Brain pericyte (primary cell): Measurements from ENCODE around the gene B4GALT2.

Source experiments
- DNase-seq: peaks from one replicate; pipeline ENCODE4 v3.0.0-alpha.2; 2012; ENCODE audit warnings: low read depth, low spot score

Gene B4GALT2

DNA sequence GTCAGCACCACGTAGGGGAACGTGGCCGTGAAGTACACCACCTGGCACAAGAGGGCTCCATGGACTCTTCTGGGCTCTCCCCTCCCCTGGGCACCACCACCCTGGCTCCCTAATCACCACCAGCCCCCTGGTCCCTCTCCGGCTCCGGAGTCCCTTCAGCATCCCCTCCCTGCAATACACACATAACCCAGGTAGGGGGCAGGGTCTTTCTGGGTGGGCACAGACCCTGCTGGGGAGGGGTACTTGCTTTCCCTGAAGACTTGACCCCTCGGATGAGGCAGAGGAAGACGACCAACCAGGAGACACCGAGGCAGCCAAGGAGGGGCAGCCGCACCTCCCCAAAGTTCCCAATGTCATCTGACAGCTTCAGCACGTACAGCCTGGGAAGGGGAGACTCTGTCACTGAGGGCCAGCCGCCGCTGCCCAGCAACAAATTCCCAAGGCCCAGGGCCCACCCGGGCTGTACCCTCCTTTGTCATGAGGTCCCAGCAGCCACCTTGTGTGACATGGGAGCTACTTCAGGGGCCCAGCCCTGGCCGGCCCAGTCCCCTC is 23.7 kb downstream of the B4GALT2 start:
- no peak for DNase-seq

DNA sequence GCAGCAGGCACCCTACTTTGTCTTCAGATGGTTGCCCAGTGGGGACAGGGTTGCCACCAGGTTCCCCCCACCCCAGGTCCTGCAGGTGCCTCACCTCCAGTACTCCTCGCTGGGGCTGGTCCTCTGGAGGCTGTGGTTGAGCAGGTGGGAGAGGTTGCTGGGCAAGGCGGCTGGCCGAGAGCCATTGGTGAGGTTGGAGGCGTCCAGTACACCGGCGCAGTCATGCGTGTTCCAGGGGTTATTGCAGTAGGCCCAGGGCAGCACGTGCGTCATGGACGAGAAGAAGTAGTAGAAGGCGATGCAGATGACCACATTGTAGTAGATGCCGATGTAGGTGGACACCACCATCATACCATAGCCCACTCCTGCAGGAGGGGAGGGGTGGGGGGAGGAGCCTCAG is 29.2 kb downstream of the B4GALT2 start:
- no peak for DNase-seq

DNA sequence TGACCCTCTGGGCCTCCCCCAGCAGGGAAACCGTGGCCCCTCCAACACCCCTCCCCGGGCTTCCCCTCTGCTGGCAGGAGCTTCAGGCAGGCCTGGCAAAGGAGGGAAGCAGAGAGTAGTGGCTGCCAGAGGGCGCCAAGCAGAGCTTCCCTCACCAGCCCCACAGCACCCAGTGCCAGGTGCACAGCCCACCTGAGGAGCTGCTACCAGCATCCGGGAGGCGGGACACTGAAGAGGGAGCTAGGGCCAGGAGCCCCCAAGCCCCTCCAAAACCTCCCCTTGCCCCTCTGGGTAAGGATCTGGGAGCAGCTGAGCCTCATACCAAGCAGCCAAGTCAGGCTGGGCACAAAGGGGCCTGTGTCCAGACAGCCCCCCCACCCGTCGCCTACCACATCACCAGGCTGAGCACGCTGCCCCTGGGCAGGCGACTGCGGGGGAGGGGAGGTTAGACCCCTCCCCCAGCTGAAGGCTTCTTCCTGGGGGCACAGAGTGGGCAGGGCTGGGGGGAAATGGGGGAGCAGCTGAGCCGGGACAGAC is 32.0 kb downstream of the B4GALT2 start:
- DNase-seq = no peak

DNA sequence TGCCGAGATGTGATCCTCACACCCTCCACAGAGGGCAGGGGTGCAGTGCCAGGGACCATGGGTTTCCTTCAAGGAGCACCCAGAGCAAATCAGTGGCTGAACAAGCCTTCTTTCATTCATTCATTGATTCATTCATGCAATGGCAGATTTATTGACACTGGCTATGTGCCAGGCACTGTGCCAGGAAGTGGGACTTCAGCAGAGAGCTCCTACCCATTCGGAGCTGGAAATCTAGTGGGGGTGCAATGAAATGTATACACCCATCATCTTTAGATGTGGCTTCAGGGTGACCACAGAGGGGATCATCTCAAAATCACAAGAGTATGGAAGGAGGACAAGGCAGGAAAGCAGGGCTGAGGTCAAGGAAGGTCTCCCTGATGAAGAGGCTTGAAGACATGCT is 33.4 kb downstream of the B4GALT2 start:
- DNase-seq = no peak

DNA sequence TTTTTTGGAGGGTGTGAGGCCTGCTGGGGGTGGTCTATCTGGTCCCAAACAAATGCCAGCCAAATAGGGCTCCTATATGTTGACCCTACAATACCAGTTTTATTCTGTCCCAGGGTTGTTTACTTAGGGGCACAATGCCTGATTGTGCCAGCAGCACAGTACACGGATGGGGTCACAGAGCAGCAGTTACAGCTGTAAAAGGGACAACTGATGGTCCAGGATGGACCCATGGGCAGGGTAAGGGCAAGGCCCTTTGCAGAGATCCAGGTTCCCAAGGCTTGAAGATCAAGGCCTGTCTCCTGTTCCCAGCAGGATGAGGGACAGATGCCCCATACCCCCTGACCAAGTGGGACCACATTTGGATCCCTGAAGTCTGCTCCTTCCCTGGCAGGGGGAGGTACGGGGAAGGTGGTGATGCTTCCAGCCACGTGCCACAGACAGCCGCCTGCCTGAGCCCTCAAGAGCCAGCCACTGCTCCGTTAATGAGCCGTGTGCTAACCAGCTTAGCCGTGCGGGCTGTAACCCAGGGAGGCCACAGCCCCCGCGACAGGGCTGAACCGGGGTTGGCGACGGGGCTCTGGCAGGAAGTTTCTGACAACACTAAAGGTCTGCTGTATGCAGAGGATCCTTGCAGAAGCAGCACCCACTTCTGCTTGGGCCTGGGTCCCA is 34.1 kb downstream of the B4GALT2 start:
- DNase-seq = no peak

DNA sequence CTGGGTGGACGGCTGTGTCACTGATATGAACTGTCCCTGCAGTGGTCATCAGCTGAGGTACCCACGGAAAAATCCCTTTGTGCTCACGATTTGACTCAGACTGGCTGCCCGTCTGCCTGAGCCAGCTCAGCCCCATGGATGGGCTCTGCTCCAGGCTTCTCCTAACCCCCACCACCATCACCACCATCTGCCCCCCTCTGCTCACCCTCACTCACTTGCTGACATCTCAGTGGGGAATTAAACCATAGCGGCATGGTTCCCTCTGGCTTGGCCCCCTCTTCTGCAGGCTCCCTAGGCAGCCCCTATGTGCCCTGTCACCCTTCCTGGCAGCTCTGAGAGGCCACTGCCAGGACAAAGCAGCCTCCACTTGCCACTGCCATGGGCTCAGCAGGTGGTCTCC is 34.9 kb downstream of the B4GALT2 start:
- DNase-seq = no peak

DNA sequence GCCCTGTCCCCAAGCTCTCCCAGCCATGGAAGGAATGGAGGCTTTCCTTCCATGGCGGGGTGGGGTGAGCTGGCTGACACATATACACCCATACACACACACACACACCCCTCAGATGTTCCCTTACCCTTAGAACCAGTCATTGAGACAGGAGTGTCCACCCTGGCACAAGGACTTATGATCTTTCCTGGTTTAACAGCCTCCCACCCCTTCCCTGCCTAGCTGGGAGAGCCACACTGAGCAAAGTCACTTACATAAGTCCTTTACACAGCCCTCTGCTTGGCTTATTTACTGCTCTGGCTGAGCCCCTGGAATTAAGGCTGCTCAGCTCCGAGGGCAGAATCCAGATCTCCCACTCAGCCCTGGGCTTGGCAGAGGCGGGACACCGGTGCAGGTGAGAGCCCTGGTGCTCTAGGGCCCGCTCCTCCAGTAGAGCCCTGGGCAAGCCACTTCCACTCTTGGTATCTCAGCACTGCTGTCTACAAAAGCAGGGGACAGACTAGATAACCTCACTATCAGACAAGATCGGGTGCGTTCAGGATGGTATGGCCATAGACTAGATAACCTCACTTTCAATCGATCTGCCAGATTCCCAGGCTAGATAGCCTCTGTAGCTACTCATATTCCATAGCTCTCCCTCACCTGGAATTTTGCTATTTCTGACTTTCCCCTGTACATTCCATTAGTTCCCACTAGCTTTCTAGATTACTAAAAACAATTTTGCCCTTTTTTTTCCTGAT is 35.5 kb downstream of the B4GALT2 start:
- no peak for DNase-seq

DNA sequence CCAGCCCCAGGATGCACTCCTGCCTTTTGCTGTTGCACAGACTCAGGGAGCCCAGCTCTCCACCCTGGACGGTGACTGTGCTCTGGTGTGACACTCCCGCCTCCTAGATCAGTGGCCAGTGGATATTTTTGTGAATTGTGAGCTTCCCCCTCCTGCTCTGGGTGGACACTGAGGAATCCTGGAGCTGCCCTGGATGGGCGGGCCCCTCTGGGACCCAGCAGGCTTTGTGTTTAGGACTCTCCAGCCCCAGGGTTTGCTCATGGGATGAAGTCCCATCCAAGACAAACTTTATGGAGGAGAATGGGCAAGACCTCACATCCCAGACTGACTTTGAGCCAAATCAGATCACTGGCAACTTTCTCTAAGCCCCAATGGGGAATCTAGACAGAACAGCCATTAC is 36.2 kb downstream of the B4GALT2 start:
- no peak for DNase-seq

DNA sequence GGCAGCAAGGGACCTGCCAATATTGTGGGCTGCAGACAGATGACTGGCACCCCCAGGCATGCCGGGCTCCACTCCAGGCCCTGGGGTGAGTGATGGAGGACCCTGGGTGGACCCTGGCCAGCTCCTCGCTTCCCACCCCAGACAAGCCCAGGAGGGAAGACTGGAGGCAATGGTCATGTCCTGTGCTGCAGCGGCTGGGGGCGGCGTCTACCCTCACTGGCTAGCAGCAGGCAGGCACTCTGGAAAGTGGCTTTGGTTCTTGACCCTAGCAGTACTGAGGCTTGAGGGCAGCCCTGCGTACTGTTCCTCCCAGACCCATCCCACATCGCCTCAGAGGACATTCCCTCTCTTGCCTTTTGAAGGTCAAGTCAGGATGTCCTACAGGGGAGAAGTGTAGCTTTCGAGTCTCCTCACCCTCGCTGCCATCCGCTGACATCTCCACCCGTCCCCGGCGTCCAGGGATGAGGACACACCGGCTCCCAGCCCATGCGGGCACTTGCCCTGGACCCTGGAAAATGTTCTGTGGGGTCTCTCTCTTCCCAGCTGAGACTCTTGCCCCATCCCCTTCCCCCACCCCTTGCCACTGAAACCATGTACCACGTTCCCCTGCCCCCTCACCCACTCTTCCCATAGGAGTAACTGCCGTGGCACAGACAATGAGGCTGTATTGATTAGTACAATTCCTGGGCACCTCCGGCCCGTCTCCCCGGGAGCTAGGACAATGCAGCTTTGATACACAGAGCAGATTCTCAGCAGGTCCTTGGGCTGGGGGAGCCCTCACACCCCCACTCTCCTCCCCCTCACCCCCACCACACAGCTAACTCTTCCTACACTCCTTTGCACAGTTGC is 37.3 kb downstream of the B4GALT2 start:
- no peak for DNase-seq

DNA sequence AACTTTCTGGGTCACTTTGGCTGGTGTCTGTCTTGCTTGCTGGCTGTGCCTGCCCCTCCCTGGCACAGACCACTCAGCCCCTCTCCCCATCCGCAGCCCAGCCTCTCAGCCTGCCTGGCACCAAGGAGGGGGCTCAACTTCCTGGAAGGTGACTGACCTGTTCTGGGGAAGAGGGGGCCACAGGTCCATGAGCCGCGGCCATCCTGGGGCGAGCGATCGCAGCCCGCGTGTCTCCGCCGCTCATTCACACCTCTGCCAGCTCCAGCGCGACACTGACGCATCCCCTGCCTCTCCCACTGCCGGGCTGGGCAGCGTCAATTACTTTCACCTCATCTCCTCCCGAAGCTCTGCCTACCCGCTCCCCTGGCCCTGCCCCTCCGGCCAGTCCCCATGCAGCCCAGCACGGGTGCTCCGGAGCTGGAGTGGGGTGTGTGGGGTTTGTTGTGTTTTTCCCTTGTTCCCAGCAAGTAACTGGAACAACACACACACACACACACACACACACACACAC is 37.9 kb downstream of the B4GALT2 start:
- DNase-seq = no peak

DNA sequence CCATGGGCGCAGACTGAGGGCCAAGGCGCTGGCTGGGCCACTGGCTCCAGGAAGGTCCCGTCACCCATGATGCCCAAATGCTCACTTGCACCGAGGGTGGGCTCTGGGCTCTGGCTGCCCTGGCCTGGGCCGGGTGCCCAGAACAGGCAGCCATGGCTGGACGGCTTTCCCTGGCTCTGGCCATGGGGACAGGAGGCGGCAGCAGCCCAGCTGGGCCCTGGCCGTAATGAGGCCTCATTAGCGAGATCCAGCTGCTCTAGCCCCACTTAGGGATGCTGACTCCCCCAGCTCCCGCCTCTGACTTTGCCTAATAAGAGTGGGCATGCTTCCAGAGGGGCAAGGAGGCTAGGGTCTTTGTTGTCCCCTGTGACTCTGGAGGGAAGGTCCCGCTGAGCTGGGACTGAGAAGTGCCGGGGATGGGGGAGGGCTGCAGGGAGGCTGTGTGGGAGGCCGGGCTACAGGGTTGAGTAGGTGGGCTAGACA is 40.5 kb downstream of the B4GALT2 start:
- DNase-seq = no peak

DNA sequence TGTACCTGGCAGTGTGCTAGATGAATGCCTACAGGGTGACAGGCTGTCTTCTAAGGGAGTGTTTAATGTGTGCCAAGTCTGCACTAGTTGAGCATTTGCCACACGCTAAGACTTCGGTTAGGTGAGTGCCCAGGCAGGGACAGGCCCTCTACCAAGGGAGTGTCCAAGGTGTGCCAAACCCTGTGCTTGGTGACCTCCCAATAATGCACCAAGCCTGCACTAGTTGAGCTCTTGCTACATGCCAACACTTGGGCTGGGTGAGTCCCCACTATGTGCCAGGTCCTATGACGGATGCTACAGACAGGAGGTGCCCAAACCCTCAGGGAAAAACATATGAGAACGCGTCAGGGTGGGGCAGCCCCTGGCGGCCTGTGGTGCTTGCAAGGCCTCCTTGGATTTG is 41.5 kb downstream of the B4GALT2 start:
- no peak for DNase-seq

DNA sequence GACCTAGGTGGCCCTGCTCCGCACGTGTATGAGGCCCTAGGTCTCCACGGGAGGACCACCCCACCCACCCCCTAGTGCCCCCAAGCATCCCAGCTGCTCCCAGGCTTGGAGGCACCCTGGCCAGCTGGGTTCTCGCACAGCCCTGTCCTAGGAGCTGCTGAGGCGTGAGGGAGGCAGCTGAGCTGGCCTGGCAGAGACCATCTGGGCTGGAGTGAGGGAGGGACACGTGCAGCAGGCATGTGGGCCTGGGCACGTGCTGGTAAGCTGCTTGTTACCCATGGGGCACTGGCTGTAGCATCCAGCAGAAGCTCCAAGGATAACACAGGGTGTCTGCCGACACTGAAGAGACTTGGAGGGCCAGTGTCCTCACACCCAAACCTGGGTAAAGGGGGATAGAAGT is 42.1 kb downstream of the B4GALT2 start:
- no peak for DNase-seq

DNA sequence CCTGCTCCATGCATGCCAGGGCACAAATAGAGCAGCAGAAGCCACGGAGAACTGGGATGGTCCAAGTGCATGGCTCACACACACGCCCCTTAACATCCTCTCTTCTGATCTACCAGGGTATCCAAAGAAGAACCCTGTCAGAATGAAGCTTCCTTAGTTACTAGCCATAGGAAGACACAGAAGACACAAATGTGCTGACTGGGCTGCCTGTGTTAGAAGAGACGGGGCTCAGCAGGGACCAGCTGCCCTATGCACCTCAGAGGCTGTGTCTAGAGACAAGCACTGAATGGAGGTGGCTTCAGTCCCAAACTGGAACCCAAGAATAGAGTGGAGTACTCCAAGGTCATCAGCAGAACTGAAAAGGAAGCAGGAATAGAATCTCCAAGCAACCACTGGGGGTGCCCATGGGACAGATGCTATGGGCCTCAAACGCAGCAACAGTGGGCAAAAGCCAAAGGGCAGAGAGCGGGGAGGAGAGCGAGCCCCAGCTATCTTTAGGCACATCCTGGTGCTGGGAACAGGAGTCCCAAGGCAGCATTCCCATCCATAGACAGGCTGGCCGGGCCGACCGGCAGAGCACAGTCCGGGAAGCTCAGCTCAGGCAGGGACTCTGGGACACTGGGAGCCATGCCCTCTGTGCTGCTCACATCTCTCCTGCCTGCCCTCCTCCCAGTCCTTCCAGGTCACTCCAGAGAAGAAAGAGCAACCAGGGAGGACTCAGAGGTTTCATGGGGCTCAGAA is 42.7 kb downstream of the B4GALT2 start:
- DNase-seq = no peak

DNA sequence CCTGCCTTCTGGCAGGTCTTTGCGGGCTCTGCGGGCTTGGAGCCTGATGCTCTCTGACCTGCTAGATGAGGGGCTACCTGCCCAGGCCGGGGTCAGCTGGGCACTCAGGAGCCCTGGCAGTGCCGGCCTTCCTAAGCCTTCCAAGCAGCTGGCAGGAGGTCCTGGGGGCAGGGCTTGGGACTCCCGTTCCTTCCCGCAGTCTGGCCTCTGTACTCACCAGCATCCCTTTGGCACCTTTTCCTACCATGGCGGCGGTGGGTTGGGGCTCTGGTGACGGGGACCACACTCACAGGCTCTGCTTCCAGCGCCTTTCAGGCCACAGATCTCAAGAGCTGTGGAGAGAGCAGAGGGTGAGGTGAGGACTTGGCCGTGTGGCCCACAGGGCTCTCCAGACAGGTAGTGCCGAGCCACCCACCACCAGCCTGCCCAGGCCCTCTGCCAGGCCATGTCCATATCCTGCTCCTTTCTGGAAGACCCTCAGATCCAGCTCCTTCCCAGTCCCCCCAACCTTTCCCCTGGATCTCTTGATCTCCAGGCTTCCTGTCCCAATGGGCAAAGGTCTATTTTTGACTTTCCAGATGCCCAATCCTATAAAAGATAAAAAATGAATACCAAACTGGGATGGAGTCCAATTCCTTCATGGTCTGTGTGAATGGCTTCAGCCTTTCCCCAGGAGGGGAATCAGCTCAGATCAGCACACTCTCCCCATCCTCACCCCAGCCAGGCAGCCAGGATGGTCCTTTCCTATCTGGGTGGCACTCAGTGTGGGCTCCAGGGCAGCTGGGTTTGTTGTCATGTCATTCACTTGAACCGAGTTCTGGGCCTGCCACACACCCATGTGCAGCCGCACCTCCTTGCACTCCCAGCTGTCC is 45.3 kb downstream of the B4GALT2 start:
- DNase-seq = no peak

DNA sequence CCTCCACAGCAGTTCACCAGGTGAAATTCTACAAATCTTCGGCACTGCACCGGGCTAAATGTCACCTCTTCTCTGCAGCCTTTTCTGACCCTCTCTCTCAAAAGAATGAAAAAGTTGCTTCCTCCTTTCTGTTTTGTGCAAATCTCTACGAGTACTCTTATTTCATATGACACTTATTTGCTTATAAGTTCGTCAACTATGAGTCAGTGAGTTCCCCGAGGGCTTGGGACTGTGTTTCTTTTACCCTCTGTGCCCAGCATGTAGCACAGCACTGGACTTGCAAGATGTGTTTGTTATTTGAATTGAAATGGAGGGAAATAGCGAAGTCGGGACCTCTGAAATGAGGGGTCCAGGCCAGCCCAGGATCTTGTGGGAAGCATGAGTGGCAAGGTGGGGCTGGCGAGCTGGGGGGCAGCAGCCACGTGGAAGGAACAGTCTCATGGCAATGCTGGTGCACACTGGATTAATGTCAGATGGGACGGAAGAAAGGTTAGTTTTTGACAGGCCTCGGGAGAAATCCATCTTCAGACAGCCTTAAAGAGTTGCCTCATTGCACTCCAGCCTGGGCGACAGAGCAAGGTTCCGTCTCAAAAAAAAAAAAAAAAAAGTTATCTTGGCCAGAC is 46.0 kb downstream of the B4GALT2 start:
- peak; percentile 67 for DNase-seq

DNA sequence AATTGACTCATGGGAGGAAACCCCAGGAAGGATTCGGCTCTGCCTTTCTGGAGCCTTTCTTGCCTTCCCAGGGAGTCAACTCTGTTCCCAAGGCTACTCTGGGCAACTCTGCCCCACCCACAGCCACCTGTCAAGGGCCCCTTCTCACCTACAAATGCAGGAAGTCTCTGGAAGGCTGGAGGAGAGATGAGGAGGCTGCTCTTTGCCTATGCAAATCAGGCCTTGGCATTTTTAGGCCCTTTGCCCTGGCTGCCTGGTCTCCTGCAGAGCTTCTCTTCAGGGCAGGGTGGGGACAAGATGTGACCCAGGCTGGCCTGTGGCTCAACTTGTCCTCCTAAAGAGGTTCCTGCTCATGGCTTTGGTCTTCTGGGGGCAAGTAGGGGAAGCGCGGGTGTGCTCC is 46.8 kb downstream of the B4GALT2 start:
- DNase-seq = no peak

DNA sequence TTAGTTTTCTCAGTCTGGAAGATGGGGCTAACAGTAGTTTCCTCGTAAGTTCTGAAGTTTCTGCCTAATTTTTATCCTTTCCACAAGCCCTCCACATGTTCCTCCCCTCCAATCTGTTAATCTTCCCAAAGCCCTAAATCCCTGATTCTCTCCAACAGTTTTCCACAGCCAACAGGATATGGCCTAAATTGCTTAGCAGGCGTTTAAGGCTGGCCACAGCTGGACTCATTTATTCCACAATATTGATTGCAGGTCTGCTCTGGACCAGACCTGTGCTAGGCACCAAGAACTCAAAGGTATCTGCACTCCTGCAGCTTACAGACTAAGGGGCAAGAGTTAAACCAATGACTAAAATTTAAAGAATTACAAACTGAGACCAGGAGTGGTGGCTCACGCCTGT is 48.3 kb downstream of the B4GALT2 start:
- DNase-seq = no peak

DNA sequence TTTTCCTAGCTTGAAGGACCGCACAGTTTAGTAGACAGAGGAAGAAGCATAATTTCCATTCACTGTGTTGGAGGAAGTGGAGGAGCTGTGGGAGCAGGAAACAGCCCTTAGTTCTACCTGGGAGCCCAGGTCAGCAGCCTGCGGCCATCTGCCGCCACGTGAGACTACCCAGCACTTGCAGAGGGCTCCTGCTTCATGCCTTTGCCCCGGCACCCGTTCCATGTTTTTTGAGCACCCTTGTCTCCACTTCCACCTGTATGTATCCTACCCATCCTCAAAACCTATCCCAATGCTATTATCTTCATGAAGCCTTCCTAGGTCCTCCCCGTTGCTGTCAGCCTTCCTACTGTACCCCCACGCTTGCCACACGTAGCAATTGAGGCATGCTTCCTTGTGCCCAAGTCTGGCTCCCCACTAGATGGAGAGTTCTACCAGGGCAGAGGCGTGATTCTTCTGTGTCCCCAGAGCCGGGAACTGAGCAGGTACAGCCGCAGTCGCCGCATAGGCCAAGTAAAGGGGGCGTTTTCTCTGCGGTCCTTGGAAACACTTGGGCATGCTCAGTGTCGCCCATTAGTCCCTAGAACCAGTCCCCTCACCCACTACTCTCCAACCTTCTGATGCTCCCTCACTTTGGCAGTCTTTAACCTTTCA is 50.4 kb downstream of the B4GALT2 start:
- DNase-seq = no peak
